ENCODE measurements around the gene IQCH.

The IQCH gene

DNA sequence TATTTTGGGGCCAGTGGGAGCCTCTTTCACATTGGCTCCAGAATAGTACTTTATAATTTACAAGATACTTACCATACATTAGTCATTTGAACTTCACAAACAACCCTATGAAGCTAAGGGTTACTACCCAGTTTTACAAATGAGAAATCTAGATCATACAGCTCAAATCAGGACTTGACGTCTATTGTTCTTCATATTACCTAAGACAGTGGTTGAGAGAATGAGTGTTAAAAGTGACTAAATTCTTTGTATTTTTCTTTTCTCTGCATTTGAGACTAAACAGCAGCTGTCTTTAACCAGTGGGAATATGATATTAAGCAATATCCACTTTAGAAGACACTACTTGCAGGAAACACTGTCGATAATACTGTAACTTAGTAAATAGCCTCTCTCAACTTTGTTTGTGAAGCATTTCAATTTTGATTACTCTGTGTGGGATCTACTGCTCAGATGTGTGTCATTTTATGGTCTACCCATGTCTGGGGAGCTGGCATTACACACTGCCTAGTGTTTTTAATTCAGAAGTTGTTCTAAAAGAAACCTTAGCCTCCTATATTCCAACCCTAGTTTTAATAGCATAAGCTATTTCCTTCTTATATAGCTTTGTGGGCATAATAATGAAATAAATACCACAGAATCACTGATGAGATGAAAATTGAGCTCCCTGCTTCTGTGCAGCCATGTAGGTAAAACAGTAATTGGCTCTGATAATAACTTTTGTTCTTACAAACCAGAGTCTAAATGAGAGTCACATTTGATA, 45.9 kb downstream of the IQCH start:
- no peak for TF ChIP-seq TAF1 (IDR thresholded peaks at IDR 0.05; ENCODE audit: borderline replicate concordance, insufficient read depth, low read length)
- TF ChIP-seq FOXP2 (optimal IDR thresholded peaks at IDR 0.05; ENCODE audit: borderline replicate concordance, extremely low read depth, extremely low read length, insufficient read depth): no peak
- no peak for TF ChIP-seq POLR2AphosphoS5 (IDR thresholded peaks at IDR 0.05; ENCODE audit: low read depth, low read length)
- no peak for TF ChIP-seq SIN3A (IDR thresholded peaks at IDR 0.05; ENCODE audit: borderline replicate concordance, insufficient read depth, low read length)
- no peak for TF ChIP-seq REST (IDR thresholded peaks at IDR 0.05; ENCODE audit: insufficient read depth in 1 of 2, low read depth in 2 of 2, low read length in 2 of 2)

DNA sequence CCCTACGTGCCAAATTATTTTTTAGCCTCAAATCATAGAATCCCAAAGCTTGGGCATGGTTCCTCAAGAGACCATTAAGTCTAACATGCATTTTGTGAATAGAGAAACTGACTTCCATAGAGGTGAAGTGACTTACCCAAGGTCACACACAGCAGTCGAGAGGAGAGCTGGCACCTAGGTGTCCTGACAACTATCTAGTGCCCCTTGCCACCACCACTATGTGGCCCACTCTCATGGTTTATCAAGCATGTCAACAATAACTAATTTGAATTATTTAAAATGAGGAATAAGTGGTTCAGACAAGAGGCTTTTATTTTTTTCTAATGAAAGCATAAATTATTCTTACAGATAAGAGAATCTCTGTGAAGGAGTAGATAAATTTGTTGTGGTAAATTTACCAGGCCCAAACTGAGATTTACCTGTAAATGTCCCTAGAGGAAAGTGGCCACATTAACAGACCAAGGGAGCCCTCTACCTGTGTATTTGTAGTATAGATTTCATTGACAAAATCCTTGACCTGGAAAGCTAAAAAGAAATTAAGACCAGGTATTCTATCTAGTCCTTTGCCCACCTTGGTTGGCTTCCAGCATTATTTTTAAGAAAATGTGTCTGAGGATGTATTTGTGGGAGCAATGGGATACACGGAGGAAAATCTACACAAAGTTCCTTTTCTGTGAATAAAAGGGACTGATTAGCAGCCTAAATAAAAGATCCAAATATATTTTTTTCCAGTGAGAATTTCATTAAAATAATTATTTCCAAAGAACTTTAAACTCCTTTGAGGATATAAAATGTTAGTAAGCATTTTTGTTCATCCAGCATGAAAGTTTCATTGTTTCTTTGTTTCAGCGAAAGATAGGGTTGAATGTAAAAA, 49.1 kb downstream of the IQCH start:
- TF ChIP-seq REST (IDR thresholded peaks at IDR 0.05; ENCODE audit: insufficient read depth in 1 of 2, low read depth in 2 of 2, low read length in 2 of 2): no peak
- TF ChIP-seq TAF1 (IDR thresholded peaks at IDR 0.05; ENCODE audit: borderline replicate concordance, insufficient read depth, low read length): no peak
- TF ChIP-seq SIN3A (IDR thresholded peaks at IDR 0.05; ENCODE audit: borderline replicate concordance, insufficient read depth, low read length): no peak

DNA sequence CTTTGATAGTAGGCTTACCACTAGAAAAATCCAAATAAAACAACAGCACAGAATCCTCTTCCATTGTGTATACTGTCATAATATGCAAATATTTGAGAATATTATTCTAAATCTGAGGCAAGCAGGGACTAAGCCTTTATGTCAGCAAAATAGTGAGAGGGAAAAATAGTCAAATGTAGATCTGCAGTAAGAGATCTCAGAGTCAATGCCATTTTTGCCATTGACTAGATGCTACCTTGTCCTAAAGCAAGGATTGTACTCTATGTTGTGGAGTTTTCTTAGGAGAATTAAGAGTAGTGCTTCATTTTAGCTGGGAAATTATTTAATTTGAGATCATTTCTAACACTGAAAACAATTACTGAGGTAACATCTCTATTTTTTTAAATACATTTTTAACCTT, 50.2 kb downstream of the IQCH start:
- TF ChIP-seq SIN3A (IDR thresholded peaks at IDR 0.05; ENCODE audit: borderline replicate concordance, insufficient read depth, low read length) (no peak), FOXP2 (optimal IDR thresholded peaks at IDR 0.05; ENCODE audit: borderline replicate concordance, extremely low read depth, extremely low read length, insufficient read depth) (no peak), REST (IDR thresholded peaks at IDR 0.05; ENCODE audit: insufficient read depth in 1 of 2, low read depth in 2 of 2, low read length in 2 of 2) (no peak), POLR2AphosphoS5 (IDR thresholded peaks at IDR 0.05; ENCODE audit: low read depth, low read length) (no peak), TAF1 (IDR thresholded peaks at IDR 0.05; ENCODE audit: borderline replicate concordance, insufficient read depth, low read length) (no peak)

DNA sequence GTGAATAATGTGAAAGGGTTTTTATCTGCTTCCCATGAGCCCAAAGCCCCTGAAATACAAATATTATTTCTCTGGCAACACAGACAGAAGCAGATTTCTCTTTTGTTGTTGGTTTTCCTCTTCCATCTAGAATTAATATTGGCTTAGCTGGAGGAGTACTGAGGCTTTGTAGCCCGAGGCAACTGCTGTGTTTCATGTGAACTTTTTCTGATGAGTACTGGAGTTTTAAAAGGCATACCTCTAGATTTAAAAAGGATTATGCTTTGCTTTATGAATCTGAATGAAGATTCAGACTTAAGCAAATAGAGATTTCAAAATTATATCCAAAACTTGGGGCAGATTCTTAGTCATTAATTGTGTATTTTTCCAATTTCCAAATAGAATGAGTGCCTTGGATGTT, 50.9 kb downstream of the IQCH start:
- TF ChIP-seq REST (IDR thresholded peaks at IDR 0.05; ENCODE audit: insufficient read depth in 1 of 2, low read depth in 2 of 2, low read length in 2 of 2): no peak
- no peak for TF ChIP-seq TAF1 (IDR thresholded peaks at IDR 0.05; ENCODE audit: borderline replicate concordance, insufficient read depth, low read length)
- no peak for TF ChIP-seq SIN3A (IDR thresholded peaks at IDR 0.05; ENCODE audit: borderline replicate concordance, insufficient read depth, low read length)
- TF ChIP-seq FOXP2 (optimal IDR thresholded peaks at IDR 0.05; ENCODE audit: borderline replicate concordance, extremely low read depth, extremely low read length, insufficient read depth): no peak
- no peak for TF ChIP-seq POLR2AphosphoS5 (IDR thresholded peaks at IDR 0.05; ENCODE audit: low read depth, low read length)

Data from PFSK-1 (cell line).